Brain microvascular endothelial cell (primary cell): ENCODE results near the gene RAB40A.

Source experiments
- DNase-seq: peaks from one replicate; pipeline ENCODE4 v3.0.0-alpha.2; 2020
- H3K27ac ChIP-seq: fragments of 250-450 bp; sonication (Bioruptor Pico); 2 replicates; pipeline ENCODE4 v1.5.1; 2020; ENCODE audit warnings: mild to moderate bottlenecking, moderate library complexity
- H3K27me3 ChIP-seq: fragments of 250-450 bp; sonication (Bioruptor Pico); replicated peaks from 2 replicates; pipeline ENCODE4 v1.5.1; 2020; ENCODE audit warnings: mild to moderate bottlenecking
- H3K36me3 ChIP-seq: fragments of 250-450 bp; sonication (Bioruptor Pico); replicated peaks from 2 replicates; pipeline ENCODE4 v1.5.1; 2020; ENCODE audit warnings: mild to moderate bottlenecking
- H3K4me3 ChIP-seq: 2 replicates; pipeline ENCODE4 v1.5.1; 2011; ENCODE audit warnings: low read depth, mild to moderate bottlenecking, control low read depth, low read length, moderate library complexity
- CTCF ChIP-seq: IDR thresholded peaks from 2 replicates; pipeline ENCODE4 v1.5.1; 2011; ENCODE audit warnings: low read depth, mild to moderate bottlenecking, moderate library complexity, low read length, control low read depth, inconsistent platforms; ENCODE audit errors: missing control alignments
- in situ Hi-C: cut with HindIII; loops from 2 replicates; pipeline ENCODE4 v1.10.0; 2017; ENCODE audit warnings: low sequenced_read_pairs, low pct_ligation_motif_present

The RAB40A gene

GRCh38 chrX:103538728-103539127 is 19.4 kb upstream of the RAB40A start:
- in situ Hi-C loops: no loop called here
- Histone ChIP-seq H3K27me3 (no peaks in the 10 kb centered on the region), H3K27ac (no peak overlapping the region), H3K4me3 (no peak overlapping the region), H3K36me3 (no peaks in the 10 kb centered on the region)
- TF ChIP-seq CTCF: no peak
- no peak for DNase-seq

DNA sequence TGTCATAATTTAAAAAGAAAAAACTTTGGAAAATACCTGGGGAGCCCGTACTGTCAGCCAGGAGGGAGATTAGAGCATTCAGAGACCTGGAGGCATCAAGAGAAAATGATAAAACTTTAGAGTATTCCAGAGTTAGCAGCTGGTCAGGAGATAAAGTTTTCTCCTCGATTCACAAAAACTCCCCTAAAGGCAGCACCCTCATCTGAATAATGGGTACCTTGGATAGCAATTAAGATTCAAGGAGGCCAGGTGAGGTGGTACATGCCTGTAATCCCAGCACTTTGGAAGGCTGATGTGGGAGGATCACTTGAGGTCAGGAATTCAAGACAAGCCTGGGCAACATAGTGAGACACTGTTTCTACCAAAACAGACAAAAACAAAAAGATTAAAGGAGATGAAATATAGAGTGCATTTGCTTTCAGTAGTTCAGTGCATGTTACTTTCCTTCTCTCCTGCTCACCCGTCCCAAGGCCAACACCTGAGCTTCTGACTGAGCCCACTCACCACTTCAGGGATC is 18.6 kb upstream of the RAB40A start:
- Histone ChIP-seq H3K36me3 (no peaks in the 10 kb centered on the region), H3K27ac (no peak overlapping the region), H3K4me3 (no peak overlapping the region), H3K27me3 (no peaks in the 10 kb centered on the region)
- no peak for DNase-seq
- in situ Hi-C loops: no loop called here
- TF ChIP-seq CTCF: no peak

DNA sequence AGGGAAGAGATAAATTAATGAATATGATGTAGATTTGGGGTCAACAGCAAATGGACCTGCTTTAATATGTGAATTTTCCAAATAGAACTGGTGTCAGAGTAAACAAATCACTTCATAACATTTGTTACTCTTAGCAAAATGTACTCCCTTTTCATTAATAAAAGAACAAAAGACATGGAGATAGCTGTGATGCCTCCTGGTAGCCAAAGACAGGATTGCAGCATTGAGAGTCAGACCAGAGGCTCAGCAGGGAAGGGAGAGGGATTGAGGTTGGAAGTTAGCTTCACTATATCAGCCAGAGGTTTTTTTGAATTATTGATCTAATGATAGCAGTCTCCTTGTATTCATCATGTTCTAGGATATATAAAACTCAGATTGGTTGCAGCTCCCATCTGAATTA is 17.4 kb upstream of the RAB40A start:
- in situ Hi-C loops: no loop called here
- Histone ChIP-seq H3K27ac (no peak overlapping the region), H3K36me3 (no peaks in the 10 kb centered on the region), H3K4me3 (no peak overlapping the region), H3K27me3 (no peaks in the 10 kb centered on the region)
- TF ChIP-seq CTCF: no peak
- DNase-seq: no peak

DNA sequence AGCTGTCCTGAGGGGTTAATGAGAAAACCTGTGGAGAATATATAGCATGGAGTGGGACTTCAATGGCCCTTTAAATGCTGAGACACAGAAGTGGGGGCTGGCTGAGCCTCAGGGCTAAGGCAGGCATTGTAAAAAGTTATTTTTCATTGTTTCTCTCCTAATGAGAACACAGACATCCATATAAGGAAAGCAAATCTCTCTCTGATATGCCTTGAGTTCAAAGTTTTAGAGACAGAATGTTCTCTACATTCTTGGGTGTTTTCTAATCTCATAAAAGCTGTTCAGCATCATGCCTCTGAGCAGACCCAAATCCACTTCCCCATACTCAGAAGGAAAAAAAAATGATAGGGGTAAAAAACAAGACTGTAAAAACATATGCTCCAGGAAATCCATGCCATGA is 16.8 kb upstream of the RAB40A start:
- no peak for TF ChIP-seq CTCF
- Histone ChIP-seq H3K27ac (no peak overlapping the region), H3K27me3 (no peaks in the 10 kb centered on the region), H3K36me3 (no peaks in the 10 kb centered on the region), H3K4me3 (no peak overlapping the region)
- in situ Hi-C loops: no loop called here
- DNase-seq: no peak

GRCh38 chrX:103535206-103535605 is 15.9 kb upstream of the RAB40A start:
- no peak for TF ChIP-seq CTCF
- Histone ChIP-seq H3K27ac (no peak overlapping the region), H3K27me3 (no peaks in the 10 kb centered on the region), H3K4me3 (no peak overlapping the region), H3K36me3 (no peaks in the 10 kb centered on the region)
- in situ Hi-C loops: no loop called here
- no peak for DNase-seq

DNA sequence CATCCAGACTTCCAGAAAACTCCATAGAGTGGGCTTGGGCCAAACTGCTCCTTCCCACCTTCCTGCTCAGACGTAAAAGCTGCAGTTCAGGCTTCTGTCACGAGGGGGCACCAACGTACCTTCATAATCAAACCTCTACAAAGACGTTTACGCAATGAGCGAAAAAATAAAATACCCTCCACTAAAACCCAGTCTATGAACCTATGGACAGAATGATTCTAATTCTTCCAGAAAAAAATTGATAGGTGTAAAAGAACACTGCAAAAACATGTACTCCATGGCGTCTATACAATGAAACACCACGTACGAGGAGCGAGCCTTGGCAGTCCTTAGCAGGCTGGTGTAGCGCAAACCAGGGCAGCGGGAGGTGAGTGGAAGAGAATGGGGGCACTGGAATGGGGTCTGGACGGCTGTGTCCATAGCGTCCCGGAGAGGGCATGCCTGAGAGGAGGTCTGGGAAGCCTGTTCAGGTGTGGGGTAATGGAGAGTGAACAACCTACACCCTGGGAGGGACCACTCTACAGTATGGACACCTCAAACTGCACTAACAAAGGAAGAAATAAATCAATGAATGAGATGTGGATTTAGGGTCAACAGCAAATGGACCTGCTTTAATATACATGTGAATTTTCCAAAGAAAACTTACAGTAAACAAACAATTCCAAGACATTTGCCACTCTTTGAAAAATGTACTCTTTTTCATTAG is 14.4 kb upstream of the RAB40A start:
- H3K4me3 ChIP-seq: peak overlapping the region; percentile 40
- H3K36me3 ChIP-seq: no peaks in the 10 kb centered on the region
- H3K27me3 ChIP-seq: no peaks in the 10 kb centered on the region
- in situ Hi-C loops: no loop called here
- TF ChIP-seq CTCF: peak; percentile 86
- H3K27ac ChIP-seq: no peak overlapping the region
- DNase-seq: peak; percentile 65
